DMS153 (cell line): ENCODE measurements around the gene ZNF527.
A peak's percentile ranks its signal among the peaks of the same experiment; 100 is the strongest.
"Not testable (repeated sequence)": the region's sequence is repeated elsewhere in the genome, so short reads cannot be mapped to it uniquely, and the experiment has no call there.

ENCODE experiments used
- DNase-seq: peaks from one replicate; lab custom pipeline; 2025; lab: John Stamatoyannopoulos, UW

ZNF527 gene

DNA sequence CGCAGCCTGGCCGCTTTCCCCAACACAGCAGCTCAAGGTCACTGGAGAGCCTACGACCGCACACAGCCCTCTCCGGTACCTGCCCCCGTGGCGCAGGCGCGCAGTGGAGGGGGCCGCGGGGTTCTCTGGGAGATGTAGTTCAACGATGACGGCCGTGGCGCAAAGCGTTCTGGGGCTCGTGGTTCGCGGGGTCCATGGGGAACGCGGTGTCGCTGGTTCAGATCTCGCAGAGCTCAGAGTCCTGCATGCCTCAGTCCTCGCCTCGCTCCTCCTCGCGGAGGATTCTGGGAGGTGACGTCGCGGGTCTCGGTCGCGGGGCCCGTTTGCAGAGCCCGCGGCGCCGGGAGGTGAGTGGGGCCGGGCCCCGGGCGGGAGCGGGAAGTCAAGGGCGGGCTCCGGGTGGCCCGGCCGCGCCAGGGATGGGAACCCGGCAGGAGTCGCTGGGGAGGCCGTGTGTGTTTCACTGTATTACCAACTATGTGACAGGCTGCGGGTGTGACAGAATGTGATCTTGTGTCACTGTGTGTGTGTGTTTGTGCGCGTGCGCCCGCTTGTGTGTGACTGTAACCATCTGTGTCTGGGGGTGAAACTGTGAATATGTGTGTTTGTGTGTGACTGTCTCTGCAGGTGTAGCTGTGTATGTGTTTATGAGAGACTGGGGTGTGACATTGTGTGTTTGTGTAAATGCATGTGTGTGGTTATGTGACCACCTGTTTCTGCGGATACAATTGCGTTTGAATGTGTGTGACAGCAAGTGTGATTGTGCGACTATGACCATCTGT lies at the start of gene ZNF527:
Gene ZNF527 (plus strand): TSS at position 220 of the 782 bp plus-strand sequence. CDS start 3,100 bp downstream, outside the sequence.
- peak; percentile 97 for DNase-seq

DNA sequence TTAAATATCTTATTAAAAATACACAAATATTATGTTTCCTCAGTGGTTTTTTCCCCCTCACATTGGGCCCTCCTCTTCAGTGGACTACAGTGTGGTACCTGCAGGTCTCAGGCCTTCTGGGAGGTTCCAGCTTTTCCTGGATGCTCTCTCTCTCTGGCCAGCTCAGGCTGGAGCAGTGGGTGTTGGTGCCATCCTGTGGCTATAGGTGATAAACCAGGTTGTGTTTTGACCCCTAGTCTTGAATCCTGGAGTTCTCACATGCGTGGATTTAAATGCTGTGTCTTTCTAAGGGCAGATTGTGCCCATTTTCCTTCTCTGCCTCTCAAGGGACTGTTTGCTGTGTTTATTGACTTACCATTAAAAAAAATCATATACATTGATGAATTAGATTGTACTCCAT lies 41.2 kb upstream of the ZNF527 start:
- DNase-seq = no peak

DNA sequence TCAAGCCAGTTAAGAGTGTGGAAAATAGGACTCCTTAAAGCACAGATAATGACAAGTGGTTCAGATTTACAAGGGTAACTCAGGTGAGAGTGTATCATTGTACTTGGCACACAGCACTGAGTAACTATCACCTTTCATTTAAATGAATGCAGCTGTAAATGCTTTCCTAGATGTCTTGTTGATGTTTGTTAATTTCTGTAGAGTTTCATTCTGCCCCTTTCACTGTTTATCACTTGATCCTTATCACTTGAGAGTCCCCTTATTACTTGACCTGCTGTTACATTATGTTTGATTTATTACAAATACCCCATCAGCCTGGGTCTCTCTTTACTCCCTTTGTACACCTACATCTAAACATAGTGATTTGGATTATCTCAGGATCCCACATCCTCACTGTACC lies 38.1 kb upstream of the ZNF527 start:
- no peak for DNase-seq

DNA sequence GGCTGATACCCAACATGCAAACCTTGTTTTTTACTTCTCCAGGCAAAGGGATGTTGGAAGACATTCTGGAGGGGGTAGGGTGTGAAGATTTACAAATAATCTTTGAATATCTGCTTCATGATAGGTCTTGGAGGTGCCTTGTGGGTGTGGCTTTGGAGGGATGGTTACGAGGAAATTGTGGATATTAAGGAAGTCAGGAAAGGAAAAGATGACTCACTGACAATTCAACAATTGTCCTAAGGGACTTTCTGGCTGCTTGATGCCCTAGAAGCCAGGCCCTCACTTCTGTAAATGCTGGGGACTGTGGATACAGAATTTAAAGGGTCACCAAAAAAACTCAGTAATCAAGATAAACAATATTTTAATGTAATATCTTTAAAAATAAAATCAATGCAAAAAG lies 37.4 kb upstream of the ZNF527 start:
- DNase-seq = no peak

DNA sequence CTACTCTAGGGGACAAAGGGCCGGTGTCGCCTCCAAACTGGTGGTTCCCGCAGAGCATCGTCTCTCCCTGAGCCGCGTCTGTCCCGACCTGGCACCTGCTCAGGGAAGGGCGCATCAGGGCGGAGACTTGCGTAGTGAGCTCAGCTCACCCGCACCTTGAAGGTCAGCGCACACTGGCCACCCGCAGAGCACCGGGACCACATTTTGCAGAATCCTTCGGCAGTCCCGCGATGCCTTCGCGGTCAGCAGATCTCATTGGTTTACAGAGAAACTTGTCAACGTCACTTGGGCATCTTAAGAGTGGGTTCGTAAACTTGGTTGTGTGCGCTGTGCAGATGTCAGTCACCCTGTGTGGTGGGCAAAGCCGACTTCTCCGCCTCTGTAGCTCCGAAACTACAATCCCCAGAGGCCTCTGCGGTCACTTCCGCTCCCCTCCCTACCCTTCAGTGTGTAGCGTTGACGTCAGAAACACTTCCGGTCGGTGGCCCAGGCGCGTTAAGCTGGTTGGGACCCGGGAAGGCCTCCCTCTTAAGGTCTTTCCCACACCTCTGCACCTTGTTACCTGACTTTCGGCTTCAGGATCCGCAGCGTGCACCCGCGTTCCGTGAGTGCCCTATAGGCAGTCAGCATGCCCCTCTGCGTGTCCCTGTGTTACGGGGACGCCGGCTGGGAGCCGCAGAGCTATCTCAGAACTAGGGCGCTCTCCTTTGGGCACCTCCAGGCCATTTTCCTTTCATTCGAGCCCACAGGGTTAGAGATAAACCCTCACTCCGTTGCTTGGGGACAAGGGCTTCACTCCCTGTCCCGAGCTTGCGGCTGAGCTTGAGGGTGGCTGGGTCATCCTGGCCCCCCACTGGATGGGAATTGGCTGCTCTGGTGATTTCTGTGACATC lies 36.5 kb upstream of the ZNF527 start:
- peak; percentile 91 for DNase-seq

DNA sequence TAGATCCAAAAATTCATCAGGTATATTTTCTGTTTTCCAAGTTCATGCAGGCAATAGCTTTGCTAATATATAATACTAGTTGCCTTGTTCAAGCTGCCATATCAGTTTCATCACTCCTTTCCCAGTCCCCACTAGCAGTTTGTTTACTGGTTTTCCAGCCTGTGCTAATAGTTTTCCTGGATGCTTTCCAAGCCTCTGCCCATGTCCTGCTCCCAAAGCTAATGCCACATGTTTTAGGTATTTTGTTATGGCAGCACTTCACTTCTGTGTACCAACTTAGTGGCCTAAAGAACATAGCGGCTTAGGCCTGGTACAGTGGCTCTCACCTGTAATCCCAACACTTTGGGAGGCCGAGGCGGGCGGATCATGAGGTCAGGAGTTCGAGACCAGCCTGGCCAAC lies 28.1 kb upstream of the ZNF527 start:
- DNase-seq = no peak

DNA sequence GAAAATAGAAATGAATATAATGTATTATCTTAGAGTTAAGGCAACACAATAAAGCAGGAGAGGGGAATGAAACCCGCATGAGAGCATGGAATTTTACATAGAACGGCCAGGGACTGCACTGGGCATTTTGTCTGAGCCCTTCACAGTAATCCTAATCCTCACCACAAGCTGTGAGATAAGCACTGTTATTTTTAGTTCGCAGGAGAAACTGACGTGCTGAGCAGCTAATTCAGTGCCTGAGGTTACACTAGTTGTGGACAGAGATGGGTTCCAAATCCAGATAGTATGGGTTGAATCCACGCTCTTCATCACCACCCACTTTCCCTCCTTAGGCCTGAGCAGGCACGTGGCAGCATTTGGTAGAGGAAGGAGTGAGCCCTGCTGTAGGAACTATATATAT lies 24.8 kb upstream of the ZNF527 start:
- DNase-seq = no peak

DNA sequence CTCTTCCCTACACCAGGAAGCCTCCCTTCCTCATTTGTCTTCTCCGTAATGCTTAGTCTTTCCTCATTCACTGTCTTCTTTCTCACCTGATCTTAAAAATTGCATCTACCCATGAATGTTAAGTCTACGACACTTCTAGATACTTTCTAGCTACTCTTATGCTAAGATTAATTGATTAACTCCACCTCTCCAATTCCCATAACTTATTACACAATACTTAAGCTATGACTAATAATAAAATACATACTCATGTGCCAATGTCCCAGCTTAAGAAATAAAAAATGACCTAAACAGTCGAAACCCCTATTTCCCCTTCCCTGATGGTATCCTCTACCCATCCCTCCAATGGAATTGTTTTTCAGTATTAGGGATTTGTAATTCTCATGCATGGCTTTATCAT lies 22.8 kb upstream of the ZNF527 start:
- DNase-seq = no peak

DNA sequence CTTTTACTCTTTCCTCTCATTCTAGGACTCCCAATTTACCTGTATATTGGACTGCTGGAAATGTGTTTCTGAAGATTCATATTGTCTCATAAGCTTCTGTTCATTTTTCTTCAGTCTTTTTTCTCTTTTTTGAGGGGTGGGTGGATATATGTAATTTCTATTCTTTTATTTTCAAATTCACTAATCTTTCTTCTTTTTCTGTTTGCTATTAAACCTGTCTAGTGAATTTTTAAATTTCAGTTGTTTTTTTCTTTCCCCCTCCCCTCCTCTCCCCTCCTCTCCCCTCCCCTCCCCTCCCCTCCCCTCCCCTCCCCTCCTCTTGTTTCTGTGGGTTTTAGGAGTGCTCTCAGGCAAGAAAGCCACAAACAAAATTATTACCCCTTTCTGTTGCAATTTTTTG lies 16.9 kb upstream of the ZNF527 start:
- no peak for DNase-seq

DNA sequence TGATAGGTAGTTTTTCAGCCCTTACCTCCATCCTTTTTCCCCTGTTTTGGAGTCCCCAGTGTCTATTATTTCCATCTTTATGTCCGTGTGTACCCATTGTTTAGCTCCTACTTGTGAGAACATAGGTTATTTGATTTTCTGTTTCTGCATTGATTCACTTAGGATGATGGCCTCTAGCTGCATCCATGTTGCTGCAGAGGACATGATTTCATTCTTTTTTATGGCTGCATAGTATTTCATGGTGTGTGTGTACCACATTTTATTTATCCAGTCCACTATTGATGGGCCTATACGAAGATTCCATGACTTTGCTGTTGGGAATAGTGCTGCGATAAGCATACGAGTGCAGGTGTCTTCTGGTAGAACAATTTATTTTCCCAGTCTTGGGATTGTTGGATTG lies 15.0 kb upstream of the ZNF527 start:
- no peak for DNase-seq

DNA sequence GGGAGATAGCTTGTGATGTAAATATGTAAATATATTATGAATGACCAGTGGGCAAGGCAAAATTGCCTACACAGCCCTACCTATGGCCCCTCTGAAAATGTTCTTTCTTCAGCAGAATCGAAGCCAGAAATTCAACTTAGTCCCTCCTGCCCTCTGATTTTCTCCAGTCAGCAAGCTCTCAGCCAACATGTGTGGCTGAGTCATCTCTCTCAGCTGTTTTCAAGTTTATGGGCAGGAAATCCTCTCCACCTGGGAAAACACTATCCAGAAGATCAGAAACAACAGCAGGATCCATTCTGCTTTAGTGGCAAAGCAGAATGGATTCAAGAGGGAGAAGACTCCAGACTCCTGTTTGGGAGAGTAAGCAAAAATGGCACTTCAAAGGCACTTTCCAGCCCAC lies 8.9 kb upstream of the ZNF527 start:
- DNase-seq = no peak

DNA sequence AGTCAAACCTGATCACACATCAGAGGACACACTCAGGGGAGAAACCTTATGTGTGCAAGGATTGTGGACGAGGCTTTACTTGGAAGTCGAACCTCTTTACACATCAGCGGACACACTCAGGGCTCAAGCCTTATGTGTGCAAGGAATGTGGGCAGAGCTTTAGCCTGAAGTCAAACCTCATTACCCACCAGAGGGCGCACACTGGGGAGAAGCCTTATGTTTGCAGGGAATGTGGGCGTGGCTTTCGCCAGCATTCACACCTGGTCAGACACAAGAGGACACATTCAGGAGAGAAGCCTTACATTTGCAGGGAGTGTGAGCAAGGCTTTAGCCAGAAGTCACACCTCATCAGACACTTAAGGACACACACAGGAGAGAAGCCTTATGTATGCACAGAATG lies 8.2 kb upstream of the ZNF527 start:
- no peak for DNase-seq

DNA sequence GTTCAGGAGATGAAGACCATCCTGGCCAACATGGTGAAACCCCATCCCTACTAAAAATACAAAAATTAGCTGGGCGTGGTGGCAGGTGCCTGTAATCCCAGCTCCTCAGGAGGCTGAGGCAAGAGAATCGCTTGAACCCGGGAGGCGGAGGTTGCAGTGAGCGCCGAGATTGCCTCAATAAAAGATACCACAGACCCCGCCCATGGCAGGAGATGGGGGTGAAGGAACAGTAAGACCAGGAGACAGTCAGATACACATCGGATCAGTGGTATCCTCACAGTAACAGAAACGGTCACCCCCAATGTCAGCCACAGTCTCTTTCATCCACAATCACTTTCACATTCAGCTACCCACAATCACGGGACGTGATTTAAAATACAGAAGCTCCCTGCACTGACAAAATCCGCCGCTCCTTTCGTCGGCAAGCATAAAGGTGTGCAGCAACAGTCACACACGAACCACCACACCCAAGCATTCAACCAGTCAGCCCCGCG lies 466 bp upstream of the ZNF527 start:
- not testable (repeated sequence) for DNase-seq

DNA sequence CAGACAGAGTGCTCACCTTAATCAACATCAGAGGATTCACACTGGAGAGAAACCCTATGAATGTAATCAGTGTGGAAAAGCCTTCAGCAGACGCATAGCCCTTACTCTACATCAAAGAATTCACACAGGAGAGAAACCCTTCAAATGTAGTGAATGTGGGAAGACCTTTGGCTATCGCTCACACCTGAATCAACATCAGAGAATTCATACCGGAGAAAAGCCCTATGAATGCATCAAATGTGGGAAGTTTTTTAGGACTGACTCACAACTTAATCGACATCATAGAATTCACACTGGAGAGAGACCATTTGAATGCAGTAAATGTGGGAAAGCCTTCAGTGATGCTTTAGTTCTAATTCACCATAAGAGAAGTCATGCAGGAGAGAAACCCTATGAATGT lies 18.3 kb downstream of the ZNF527 start:
- no peak for DNase-seq

DNA sequence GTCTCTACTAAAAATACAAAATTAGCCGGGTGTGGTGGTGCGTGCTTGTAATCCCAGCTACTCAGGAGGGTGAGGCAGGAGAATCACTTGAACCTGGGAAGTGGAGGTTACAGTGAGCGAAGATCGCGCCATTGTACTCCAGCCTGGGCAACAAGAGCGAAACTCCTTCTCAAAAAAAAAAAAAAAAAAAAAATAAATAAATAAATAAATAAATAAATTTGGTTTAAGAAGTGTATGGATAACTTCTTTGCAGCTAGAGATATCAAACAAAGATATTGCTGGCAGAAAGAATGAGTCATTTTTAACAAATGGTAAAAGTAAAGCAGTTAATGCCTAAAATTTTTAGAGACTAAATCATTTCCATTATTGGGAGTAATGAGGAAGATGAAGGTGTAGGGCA lies 20.5 kb downstream of the ZNF527 start:
- not testable (repeated sequence) for DNase-seq

DNA sequence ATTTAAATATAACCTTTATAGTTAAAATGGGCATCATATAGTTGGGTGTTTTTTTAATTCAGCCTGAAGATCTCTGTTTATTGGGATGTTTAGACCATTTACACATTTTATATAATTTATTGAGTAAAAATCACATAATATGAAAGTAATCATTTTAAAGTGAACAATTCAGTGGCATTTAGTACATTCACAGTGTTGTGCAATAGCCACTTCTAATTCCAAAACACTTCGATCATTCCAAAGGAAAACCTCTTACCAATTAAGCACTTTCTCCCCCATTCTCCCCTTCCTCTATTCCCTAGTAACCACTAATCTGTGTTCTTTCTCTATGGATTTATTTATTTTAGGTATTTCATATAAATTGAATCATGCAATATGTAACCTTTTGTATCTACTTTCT lies 30.2 kb downstream of the ZNF527 start:
- DNase-seq = no peak

DNA sequence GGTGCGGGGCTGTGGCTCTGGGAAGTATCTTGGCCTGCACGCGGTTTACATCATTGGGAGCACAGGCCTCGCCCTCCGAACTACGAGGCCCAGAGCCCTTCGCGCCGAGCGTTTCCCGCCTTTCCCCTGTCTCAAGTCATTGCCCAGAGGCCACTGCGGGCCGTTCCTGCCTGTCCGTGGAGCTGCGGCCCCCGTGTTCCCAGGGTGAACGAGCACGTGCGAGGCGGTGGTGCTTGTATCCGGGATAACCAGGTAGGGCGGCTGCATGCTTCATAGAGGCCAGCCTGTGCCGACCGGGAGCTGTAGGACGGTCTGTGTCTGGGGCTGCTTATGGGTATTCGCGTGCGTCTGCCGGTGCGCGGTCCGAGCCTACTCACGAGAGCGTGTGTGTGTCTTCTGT lies 32.5 kb downstream of the ZNF527 start:
- no peak for DNase-seq

DNA sequence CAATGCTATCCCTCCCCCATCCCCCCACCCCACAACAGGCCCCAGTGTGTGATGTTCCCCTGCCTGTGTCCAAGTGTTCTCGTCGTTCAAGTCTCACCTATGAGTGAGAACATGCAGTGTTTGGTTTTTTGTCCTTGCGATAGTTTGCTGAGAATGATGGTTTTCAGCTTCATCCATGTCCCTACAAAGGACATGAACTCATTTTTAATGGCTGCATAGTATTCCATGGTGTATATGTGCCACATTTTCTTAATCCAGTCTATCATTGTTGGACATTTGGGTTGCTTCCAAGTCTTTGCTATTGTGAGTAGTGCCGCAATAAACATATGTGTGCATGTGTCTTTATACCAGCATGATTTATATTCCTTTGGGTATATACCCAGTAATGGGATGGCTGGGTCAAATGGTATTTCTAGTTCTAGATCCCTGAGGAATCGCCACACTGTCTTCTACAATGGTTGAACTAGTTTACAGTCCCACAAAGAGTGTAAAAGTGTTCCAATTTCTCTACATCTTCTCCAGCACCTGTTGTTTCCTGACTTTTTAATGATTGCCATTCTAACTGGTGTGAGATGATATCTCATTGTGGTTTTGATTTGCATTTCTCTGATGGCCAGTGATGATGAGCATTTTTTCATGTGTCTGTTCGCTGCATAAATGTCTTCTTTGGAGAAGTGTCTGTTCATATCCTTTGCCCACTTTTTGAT lies 35.4 kb downstream of the ZNF527 start:
- DNase-seq = not testable (repeated sequence)

DNA sequence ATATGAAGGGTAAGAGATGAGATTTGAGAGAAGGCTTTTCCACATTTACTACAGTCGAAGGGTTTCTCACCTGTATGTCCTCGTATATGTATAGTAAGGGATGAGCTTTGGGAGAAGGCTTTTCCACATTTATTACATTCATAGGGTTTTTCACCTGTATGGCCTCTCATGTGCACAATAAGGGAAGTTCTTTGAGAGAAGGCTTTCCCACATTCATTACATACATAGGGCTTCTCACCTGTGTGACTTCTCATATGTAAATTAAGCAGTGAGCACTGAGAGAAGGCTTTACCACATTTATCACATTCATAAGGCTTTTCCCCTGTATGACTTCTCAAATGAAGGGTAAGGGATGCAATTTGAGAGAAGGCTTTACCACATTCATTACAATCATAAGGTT lies 41.8 kb downstream of the ZNF527 start:
- DNase-seq = no peak

DNA sequence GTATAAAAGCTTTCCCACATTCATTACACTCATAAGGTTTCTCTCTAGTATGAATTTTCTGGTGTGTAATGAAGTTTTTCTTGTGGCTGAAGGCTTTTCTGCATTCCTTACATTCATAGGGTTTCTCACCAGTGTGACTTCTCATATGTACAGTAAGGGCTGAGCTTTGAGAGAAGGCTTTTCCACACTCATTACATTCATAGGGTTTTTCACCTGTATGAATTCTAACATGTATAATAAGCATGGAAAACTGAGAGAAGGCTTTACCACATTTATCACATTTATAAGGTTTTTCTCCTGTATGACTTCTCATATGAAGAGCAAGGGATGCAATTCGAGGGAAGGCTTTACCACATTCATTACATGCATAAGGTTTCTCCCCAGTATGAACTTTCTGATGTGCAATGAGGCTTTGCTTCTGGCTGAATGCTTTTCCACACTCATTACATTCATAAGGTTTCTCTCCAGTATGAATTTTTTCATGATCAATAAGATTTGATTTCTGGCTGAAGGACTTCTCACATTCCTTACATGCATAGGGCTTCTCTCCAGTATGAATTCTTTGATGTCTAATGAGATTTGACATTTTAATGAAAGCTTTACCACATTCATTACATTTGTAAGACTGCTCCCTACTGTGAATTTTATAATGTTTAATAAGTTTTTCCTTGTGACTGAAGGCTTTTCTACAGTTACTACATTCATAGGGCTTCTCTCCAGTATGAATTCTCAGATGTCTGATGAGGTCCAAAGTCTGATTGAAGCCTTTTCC lies 42.6 kb downstream of the ZNF527 start:
- DNase-seq = no peak
